Smooth muscle cell (in vitro differentiated cells): ENCODE measurements around the gene PBX4. TPM values are rescaled to one million over a fixed set of nuclear protein-coding genes. Genes with fewer than 3 reads are reported as not detected.

ENCODE experiments used
- DNase-seq: peaks from one replicate; lab custom pipeline; 2025; ENCODE audit not compliant: unreplicated experiment; lab: John Stamatoyannopoulos, UW
- H2AFZ ChIP-seq: fragments of 200-600 bp; sonication (generic); 2 replicates; pipeline ENCODE4 v1.6.0; 2016; ENCODE audit warnings: antibody characterized with exemption, low read depth, mild to moderate bottlenecking
- H3F3A ChIP-seq: fragments of 200-600 bp; sonication (generic); 2 replicates; pipeline ENCODE4 v1.6.0; 2017; ENCODE audit warnings: antibody characterized with exemption, low read depth
- H3K27ac ChIP-seq: fragments of 200-600 bp; sonication (generic); 2 replicates; pipeline ENCODE4 v1.5.1; 2016; ENCODE audit warnings: low read depth, mild to moderate bottlenecking
- H3K27me3 ChIP-seq: fragments of 200-600 bp; sonication (generic); 2 replicates; pipeline ENCODE4 v1.6.1; 2016; ENCODE audit warnings: low read depth, mild to moderate bottlenecking
- H3K36me3 ChIP-seq: fragments of 200-600 bp; sonication (generic); 2 replicates; pipeline ENCODE4 v1.5.1; 2016; ENCODE audit warnings: low read depth
- H3K4me1 ChIP-seq: fragments of 200-600 bp; sonication (generic); 2 replicates; pipeline ENCODE4 v1.5.1; 2016; ENCODE audit warnings: low read depth
- H3K4me2 ChIP-seq: fragments of 200-600 bp; sonication (generic); 2 replicates; pipeline ENCODE4 v1.6.0; 2016; ENCODE audit warnings: mild to moderate bottlenecking
- H3K4me3 ChIP-seq: fragments of 200-600 bp; sonication (generic); 2 replicates; pipeline ENCODE4 v1.5.1; 2016; ENCODE audit warnings: mild to moderate bottlenecking
- H3K79me2 ChIP-seq: fragments of 200-600 bp; sonication (generic); 2 replicates; pipeline ENCODE4 v1.6.0; 2016; ENCODE audit warnings: low read depth, mild to moderate bottlenecking
- H3K9ac ChIP-seq: fragments of 200-600 bp; sonication (generic); 2 replicates; pipeline ENCODE4 v1.6.0; 2016; ENCODE audit warnings: low read depth
- H3K9me3 ChIP-seq: fragments of 200-600 bp; sonication (generic); replicated peaks from 2 replicates; pipeline ENCODE4 v1.5.1; 2016; ENCODE audit warnings: low read depth
- H4K20me1 ChIP-seq: fragments of 200-600 bp; sonication (generic); 2 replicates; pipeline ENCODE4 v1.6.0; 2016; ENCODE audit warnings: low read depth
- CTCF ChIP-seq: fragments of 200-600 bp; sonication (generic); IDR thresholded peaks from 2 replicates; pipeline ENCODE4 v1.5.1; 2017; ENCODE audit warnings: borderline replicate concordance, mild to moderate bottlenecking, antibody characterized with exemption; ENCODE audit not compliant: insufficient read depth, poor library complexity, severe bottlenecking
- WGBS: methylation state at CpG from one replicate; pipeline ENCODE4 v1.1.7; 2016; ENCODE audit warnings: low lambda C conversion rate; 5-methylcytosine and 5-hydroxymethylcytosine counted together
- polyA plus RNA-seq: library from polyadenylated mRNA; unstranded; fragments of >200 nt; fragmentation: Nextera tagmentation; extraction: Ambion mirVana; gene quantifications from 2 replicates; pipeline ENCODE4 v1.2.1, GENCODE V29; 2016
- total RNA-seq: library from RNA; depleted of rRNA; stranded (reverse); fragments of >200 nt; gene quantifications from 2 replicates; pipeline ENCODE4 v1.2.3, GENCODE V29; 2014

Gene PBX4
- total and polyA plus RNA-seq, 2 experiments from 2014 or later, result 1.7 to 2.5 TPM

- H3K4me2 ChIP-seq, result no peak overlapping the region
- no peaks in the 10 kb centered on the region for H3K27me3 ChIP-seq
- H3F3A ChIP-seq, result no peaks in the 10 kb centered on the region
- DNase-seq, result no peak
- H3K27ac ChIP-seq, result no peak overlapping the region
- H3K36me3 ChIP-seq, result no peaks in the 10 kb centered on the region
- H3K4me1 ChIP-seq, result peaks cover 11% of the 10 kb centered on the region
- no peaks in the 10 kb centered on the region for H3K79me2 ChIP-seq
- no peak overlapping the region for H2AFZ ChIP-seq
- no peak overlapping the region for H3K4me3 ChIP-seq
- H4K20me1 ChIP-seq, result no peaks in the 10 kb centered on the region
- no peaks in the 10 kb centered on the region for H3K9me3 ChIP-seq
- 90% methylated on average over 13 of the region's 19 CpGs for WGBS
- H3K9ac ChIP-seq, result no peak overlapping the region
- TF ChIP-seq CTCF, result no peak
Measured at GRCh38 chr19:19546751-19547162, 71.7 kb downstream of the PBX4 start.

- Histone ChIP-seq H3K27me3 (no peaks in the 10 kb centered on the region), H3K9me3 (no peaks in the 10 kb centered on the region), H4K20me1 (no peaks in the 10 kb centered on the region), H3K36me3 (no peaks in the 10 kb centered on the region), H3F3A (no peaks in the 10 kb centered on the region), H3K4me1 (peaks cover 9% of the 10 kb centered on the region), H3K4me3 (no peak overlapping the region), H3K9ac (no peak overlapping the region), H3K79me2 (no peaks in the 10 kb centered on the region), H3K4me2 (no peak overlapping the region), H3K27ac (no peak overlapping the region), H2AFZ (no peak overlapping the region)
- 98% methylated on average over 23 of the region's 23 CpGs for WGBS
- DNase-seq, result no peak
- no peak for TF ChIP-seq CTCF
Measured at GRCh38 chr19:19545707-19546106, 72.8 kb downstream of the PBX4 start.

- Histone ChIP-seq H3F3A (no peaks in the 10 kb centered on the region), H3K27me3 (no peaks in the 10 kb centered on the region), H3K9me3 (no peaks in the 10 kb centered on the region), H3K4me1 (peaks cover 9% of the 10 kb centered on the region), H3K27ac (no peak overlapping the region), H3K36me3 (no peaks in the 10 kb centered on the region), H3K79me2 (no peaks in the 10 kb centered on the region), H4K20me1 (no peaks in the 10 kb centered on the region), H2AFZ (no peak overlapping the region), H3K9ac (no peak overlapping the region), H3K4me2 (no peak overlapping the region), H3K4me3 (no peak overlapping the region)
- no peak for TF ChIP-seq CTCF
- DNase-seq, result no peak
- 97% methylated on average over 45 of the region's 53 CpGs for WGBS
Measured at GRCh38 chr19:19544954-19545591, 73.4 kb downstream of the PBX4 start.
